Fibroblast of villous mesenchyme (primary cell): ENCODE results near the gene ZBTB43. TPM values are rescaled to one million over a fixed set of nuclear protein-coding genes. Genes with fewer than 3 reads are reported as not detected.

Experiments
- DNase-seq: peaks from one replicate; pipeline ENCODE4 v3.0.0-alpha.2; 2010; ENCODE audit warnings: low read depth
- H3K4me3 ChIP-seq: 2 replicates; pipeline ENCODE4 v1.5.1; 2011; ENCODE audit warnings: low read depth, mild to moderate bottlenecking, low read length
- CTCF ChIP-seq: IDR thresholded peaks from 2 replicates; pipeline ENCODE4 v1.5.1; 2012; ENCODE audit warnings: low read depth, mild to moderate bottlenecking, low read length; ENCODE audit not compliant: insufficient read depth
- total RNA-seq: library from RNA; depleted of rRNA; stranded (reverse); fragments of >200 nt; gene quantifications from 2 replicates; pipeline ENCODE4 v1.2.3, GENCODE V29; 2012

ZBTB43 gene
- total RNA-seq, 1 donor = 13.0 TPM

- TF ChIP-seq CTCF = no peak
- H3K4me3 ChIP-seq = no peak overlapping the region
- DNase-seq = no peak
Measured at GRCh38 chr9:126838055-126838811, 33.4 kb downstream of the ZBTB43 start.

- no peak for DNase-seq
- no peak for TF ChIP-seq CTCF
- no peak overlapping the region for H3K4me3 ChIP-seq
Measured at GRCh38 chr9:126838895-126839294, 34.1 kb downstream of the ZBTB43 start.

GRCh38 chr9:126839301-126839700, 34.5 kb downstream of the ZBTB43 start:
- H3K4me3 ChIP-seq = no peak overlapping the region
- no peak for DNase-seq
- TF ChIP-seq CTCF = no peak

- DNase-seq = no peak
- no peak for TF ChIP-seq CTCF
- no peak overlapping the region for H3K4me3 ChIP-seq
Measured at GRCh38 chr9:126842220-126842842, 37.5 kb downstream of the ZBTB43 start.

GRCh38 chr9:126842977-126843799, 38.3 kb downstream of the ZBTB43 start:
- TF ChIP-seq CTCF = no peak
- no peak overlapping the region for H3K4me3 ChIP-seq
- DNase-seq = no peak

GRCh38 chr9:126844085-126844484, 39.2 kb downstream of the ZBTB43 start:
- no peak for TF ChIP-seq CTCF
- H3K4me3 ChIP-seq = no peak overlapping the region
- DNase-seq = peak; percentile 35
